Measurements from ENCODE around the gene PAK4.

The PAK4 gene

DNA sequence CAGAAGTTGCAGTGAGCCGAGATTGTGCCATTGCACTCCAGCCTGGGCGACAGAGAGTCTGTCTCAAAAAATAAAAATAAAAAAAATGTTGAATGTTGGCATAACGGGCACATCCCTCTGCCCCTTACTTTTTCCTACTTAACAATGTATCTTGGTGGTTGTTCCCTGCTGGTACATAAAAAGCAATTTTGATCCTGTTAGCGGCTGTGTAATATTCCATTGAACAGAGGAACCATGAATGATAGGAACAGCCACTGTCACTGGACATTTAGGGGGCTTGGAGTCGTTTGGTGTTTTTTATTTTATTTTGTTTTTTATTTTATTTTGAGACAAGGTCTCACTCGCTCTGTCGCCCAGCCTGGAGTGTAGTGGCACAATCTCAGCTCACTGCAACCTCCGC is 60.8 kb downstream of the PAK4 start:
- no peak overlapping the region for H3K4me3 ChIP-seq (ENCODE audit: low read depth, low read length)
- no peak for TF ChIP-seq CTCF (conservative IDR thresholded peaks at IDR 0.05; ENCODE audit: low read depth, low read length)
- DNase-seq (ENCODE audit: low read depth), result no peak

DNA sequence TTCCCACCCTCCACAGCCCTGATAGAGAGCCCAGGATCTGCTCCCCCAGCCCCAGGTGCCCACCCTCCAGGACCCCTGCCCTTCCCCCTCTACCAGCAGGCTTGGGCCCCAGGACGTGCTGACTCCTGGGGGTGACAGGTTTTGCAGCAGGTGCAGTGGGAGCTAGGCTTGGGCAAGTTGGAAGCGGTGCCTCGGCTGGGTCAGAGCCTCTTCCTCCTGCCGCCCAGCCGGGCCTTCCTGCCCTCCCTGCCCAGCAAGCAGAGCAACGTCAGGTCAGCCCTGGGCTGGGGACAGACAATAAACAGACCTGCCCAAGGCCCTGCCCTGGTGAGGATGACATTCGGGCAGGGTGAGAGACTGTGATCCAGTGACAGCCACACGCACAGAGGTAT is 62.0 kb downstream of the PAK4 start:
- no peak for DNase-seq (ENCODE audit: low read depth)
- no peak overlapping the region for H3K4me3 ChIP-seq (ENCODE audit: low read depth, low read length)
- TF ChIP-seq CTCF (conservative IDR thresholded peaks at IDR 0.05; ENCODE audit: low read depth, low read length), result no peak

DNA sequence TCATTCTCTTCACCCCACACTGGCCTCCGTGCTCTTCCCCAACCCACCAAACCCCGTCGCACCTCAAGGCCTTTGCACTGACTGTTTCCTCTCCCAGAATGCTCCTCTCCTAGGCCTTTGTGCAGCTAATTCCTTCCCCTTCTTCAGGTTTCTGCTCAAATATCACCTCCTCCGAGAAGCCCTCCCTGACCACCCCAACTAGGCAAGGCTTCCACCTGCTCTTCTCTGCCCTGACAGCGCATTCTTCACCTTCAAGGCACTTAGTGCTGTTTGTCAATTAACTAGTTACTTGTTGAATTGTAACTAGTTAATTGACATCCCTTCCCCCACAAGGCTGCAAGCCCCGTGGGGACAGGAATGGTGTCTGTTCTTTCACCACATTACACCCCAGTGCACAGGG is 63.4 kb downstream of the PAK4 start:
- DNase-seq (ENCODE audit: low read depth), result no peak
- H3K4me3 ChIP-seq (ENCODE audit: low read depth, low read length), result no peak overlapping the region
- no peak for TF ChIP-seq CTCF (conservative IDR thresholded peaks at IDR 0.05; ENCODE audit: low read depth, low read length)

DNA sequence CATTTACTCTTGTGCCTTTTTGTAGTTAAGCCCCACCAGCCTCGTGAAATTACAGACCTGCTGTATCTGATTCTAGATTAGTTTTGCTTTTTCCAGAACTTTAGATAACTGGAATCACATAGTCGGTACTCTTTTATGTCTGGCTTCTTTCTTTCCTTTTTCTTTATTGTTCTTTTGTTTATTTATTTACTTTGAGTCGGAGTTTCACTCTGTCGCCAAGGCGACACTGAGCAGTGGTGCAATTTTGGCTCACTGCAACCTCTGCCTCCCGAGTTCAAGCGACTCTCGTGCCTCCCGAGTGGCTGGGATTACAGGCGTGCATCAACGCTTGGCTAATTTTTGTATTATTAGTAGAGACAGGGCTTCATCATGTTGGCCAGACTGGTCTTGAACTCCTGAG is 65.2 kb downstream of the PAK4 start:
- TF ChIP-seq CTCF (conservative IDR thresholded peaks at IDR 0.05; ENCODE audit: low read depth, low read length), result no peak

DNA sequence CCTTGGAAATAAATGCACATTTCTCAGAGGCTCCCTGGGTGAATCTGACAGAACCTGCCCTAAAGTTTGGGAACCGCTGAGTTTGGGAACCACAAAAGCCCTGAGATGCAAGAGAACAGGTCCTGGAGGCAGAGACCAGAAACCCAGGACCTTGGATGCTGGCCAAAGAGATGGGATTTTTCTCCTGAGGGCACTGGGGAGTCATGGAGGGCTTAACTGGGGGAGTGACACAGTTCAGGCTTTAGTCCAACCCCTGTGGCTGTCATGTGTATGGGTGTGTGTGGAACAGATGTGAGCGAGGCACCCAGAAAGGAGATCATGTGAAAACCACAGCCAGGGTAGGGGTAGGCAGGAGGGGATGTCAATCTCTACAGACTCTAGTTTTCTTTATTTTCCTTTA is 67.3 kb downstream of the PAK4 start:
- no peak overlapping the region for H3K4me3 ChIP-seq (ENCODE audit: low read depth, low read length)
- DNase-seq (ENCODE audit: low read depth), result peak; percentile 4
- TF ChIP-seq CTCF (conservative IDR thresholded peaks at IDR 0.05; ENCODE audit: low read depth, low read length), result no peak

More for the DNA sequence above, 65.2 kb downstream of the PAK4 start:
- H3K4me3 ChIP-seq (ENCODE audit: low read depth, low read length), result no peak overlapping the region
- DNase-seq (ENCODE audit: low read depth), result no peak

GRCh38 chr19:39193803-39194202 is 68.2 kb downstream of the PAK4 start:
- H3K4me3 ChIP-seq (ENCODE audit: low read depth, low read length), result no peak overlapping the region
- DNase-seq (ENCODE audit: low read depth), result peak; percentile 31
- TF ChIP-seq CTCF (conservative IDR thresholded peaks at IDR 0.05; ENCODE audit: low read depth, low read length), result no peak

- DNase-seq (ENCODE audit: low read depth), result no peak
- H3K4me3 ChIP-seq (ENCODE audit: low read depth, low read length), result no peak overlapping the region
- no peak for TF ChIP-seq CTCF (conservative IDR thresholded peaks at IDR 0.05; ENCODE audit: low read depth, low read length)
Observed at GRCh38 chr19:39194832-39195542, 69.4 kb downstream of the PAK4 start.

Data from choroid plexus epithelial cell (primary cell).